Mesendoderm (in vitro differentiated cells): ENCODE measurements around the gene PLAGL1.

Experiments
- DNase-seq: peaks from one replicate; pipeline ENCODE4 v3.0.0; 2013
- H2AK5ac ChIP-seq: 2 replicates; pipeline ENCODE4 v1.6.1; 2013; ENCODE audit warnings: low read length, inconsistent platforms
- H2BK120ac ChIP-seq: 2 replicates; pipeline ENCODE4 v1.6.1; 2013; ENCODE audit warnings: low read depth, mild to moderate bottlenecking, low read length, moderate library complexity, mixed read lengths
- H2BK15ac ChIP-seq: replicated peaks from 2 replicates; pipeline ENCODE4 v1.6.1; 2013; ENCODE audit warnings: low read depth, mild to moderate bottlenecking, moderate library complexity
- H2BK5ac ChIP-seq: 2 replicates; pipeline ENCODE4 v1.6.1; 2013; ENCODE audit warnings: low read length, inconsistent platforms
- H3K18ac ChIP-seq: 2 replicates; pipeline ENCODE4 v1.6.1; 2013; ENCODE audit warnings: mild to moderate bottlenecking, low read length, mixed read lengths
- H3K23ac ChIP-seq: one replicate; pipeline ENCODE4 v1.6.1; 2013; ENCODE audit warnings: low read length
- H3K27ac ChIP-seq: 2 replicates; pipeline ENCODE4 v1.5.1; 2013; ENCODE audit warnings: low read depth, mild to moderate bottlenecking, inconsistent platforms, low read length, moderate library complexity
- H3K27me3 ChIP-seq: 2 replicates; pipeline ENCODE4 v1.6.1; 2013; ENCODE audit warnings: low read length, control low read depth, mild to moderate bottlenecking, inconsistent platforms; ENCODE audit not compliant: insufficient read depth, poor library complexity
- H3K36me3 ChIP-seq: 2 replicates; pipeline ENCODE4 v1.6.1; 2013; ENCODE audit warnings: low read length, inconsistent platforms; ENCODE audit not compliant: control insufficient read depth, insufficient read depth
- H3K4ac ChIP-seq: one replicate; pipeline ENCODE4 v1.6.1; 2013; ENCODE audit warnings: low read depth, mild to moderate bottlenecking, low read length, moderate library complexity
- H3K4me1 ChIP-seq: 2 replicates; pipeline ENCODE4 v1.6.1; 2013; ENCODE audit warnings: low read depth, low read length, inconsistent platforms; ENCODE audit not compliant: control insufficient read depth
- H3K4me2 ChIP-seq: 2 replicates; pipeline ENCODE4 v1.6.1; 2013; ENCODE audit warnings: low read length
- H3K4me3 ChIP-seq: 2 replicates; pipeline ENCODE4 v1.5.1; 2013; ENCODE audit warnings: mild to moderate bottlenecking, low read length
- H3K56ac ChIP-seq: one replicate; pipeline ENCODE4 v1.6.1; 2013; ENCODE audit warnings: low read length
- H3K79me1 ChIP-seq: 2 replicates; pipeline ENCODE4 v1.6.1; 2013; ENCODE audit warnings: low read length, inconsistent platforms
- H3K79me2 ChIP-seq: 2 replicates; pipeline ENCODE4 v1.6.1; 2013; ENCODE audit warnings: mild to moderate bottlenecking, low read length; ENCODE audit not compliant: control insufficient read depth, insufficient read depth
- H3K9ac ChIP-seq: 2 replicates; pipeline ENCODE4 v1.6.1; 2013; ENCODE audit warnings: low read length, inconsistent platforms
- H4K5ac ChIP-seq: one replicate; pipeline ENCODE4 v1.6.1; 2013; ENCODE audit warnings: low read length
- H4K8ac ChIP-seq: one replicate; pipeline ENCODE4 v1.6.1; 2013; ENCODE audit warnings: low read depth, mild to moderate bottlenecking, control low read depth, low read length, moderate library complexity
- WGBS: extraction: QIAGEN DNeasy Blood & Tissue Kit; methylation state at CpG from one replicate; pipeline ENCODE4 v1.1.7; 2013; ENCODE audit warnings: low lambda C conversion rate, missing lambda C conversion rate; ENCODE audit not compliant: insufficient coverage; ENCODE audit errors: extremely low coverage; 5-methylcytosine and 5-hydroxymethylcytosine counted together

Gene PLAGL1

DNA sequence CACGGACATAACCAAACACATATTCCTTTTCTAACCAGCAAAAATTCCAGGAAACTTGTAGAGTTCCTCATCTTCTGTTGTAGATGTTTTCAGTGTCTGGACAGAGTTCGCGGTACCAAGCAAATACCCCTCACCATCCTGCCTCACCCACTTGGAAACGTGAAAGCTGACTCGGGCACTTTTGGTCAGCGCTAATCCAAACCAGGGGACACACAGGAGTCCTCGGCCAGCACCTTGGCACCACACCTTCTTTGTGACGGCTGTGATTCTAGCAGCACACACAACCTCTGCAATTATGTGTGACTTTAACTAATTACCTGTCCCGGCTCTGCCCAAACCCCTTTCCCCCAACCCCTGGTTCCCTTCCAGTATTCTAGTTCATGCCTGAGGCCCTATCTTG is 58.1 kb downstream of the PLAGL1 start:
- no peak overlapping the region for H4K5ac ChIP-seq
- H3K4me3 ChIP-seq = no peak overlapping the region
- H3K9ac ChIP-seq = no peak overlapping the region

DNA sequence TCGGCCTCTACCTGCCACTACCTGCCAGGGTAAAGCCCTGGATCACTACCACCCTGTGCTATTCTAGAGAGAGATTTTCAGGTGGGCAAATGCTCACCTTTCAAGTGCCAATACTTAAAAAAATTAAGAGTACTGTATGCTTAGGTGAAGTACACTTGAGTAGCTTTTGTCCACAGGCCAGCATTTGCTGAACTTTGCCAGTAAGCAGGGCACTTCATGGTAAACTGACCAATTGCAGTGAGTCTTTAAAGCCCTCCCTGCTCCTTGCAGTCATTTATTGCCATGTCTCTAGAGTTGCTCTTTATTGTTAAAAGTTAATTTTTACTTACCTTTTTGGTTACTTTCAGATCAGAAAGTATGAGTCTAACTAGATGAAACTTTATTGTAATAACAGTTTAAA is 58.5 kb downstream of the PLAGL1 start:
- Histone ChIP-seq H2BK15ac (no peak overlapping the region), H2BK120ac (no peak overlapping the region), H2AK5ac (no peak overlapping the region), H3K27ac (no peak overlapping the region), H3K79me1 (no peaks in the 10 kb centered on the region), H3K4me1 (no peaks in the 10 kb centered on the region), H3K23ac (no peak overlapping the region), H4K5ac (no peak overlapping the region), H4K8ac (no peak overlapping the region), H2BK5ac (no peak overlapping the region), H3K56ac (no peak overlapping the region), H3K18ac (no peak overlapping the region), H3K27me3 (no peaks in the 10 kb centered on the region), H3K4me2 (no peak overlapping the region), H3K4ac (no peak overlapping the region), H3K9ac (no peak overlapping the region), H3K36me3 (no peaks in the 10 kb centered on the region), H3K79me2 (no peaks in the 10 kb centered on the region), H3K4me3 (no peak overlapping the region)
- DNase-seq = no peak
- WGBS = no CpG with 5 or more reads among the region's 1 CpG

More for the DNA sequence above, 58.1 kb downstream of the PLAGL1 start:
- Histone ChIP-seq H3K18ac (no peak overlapping the region), H3K36me3 (no peaks in the 10 kb centered on the region), H3K27ac (no peak overlapping the region), H2BK5ac (no peak overlapping the region), H2AK5ac (no peak overlapping the region), H3K4me1 (no peaks in the 10 kb centered on the region), H3K27me3 (no peaks in the 10 kb centered on the region), H2BK15ac (no peak overlapping the region), H3K4me2 (no peak overlapping the region), H4K8ac (no peak overlapping the region), H3K56ac (no peak overlapping the region), H3K79me2 (no peaks in the 10 kb centered on the region), H3K23ac (no peak overlapping the region), H2BK120ac (no peak overlapping the region), H3K79me1 (no peaks in the 10 kb centered on the region), H3K4ac (no peak overlapping the region)
- WGBS = no CpG with 5 or more reads among the region's 9 CpGs
- no peak for DNase-seq

DNA sequence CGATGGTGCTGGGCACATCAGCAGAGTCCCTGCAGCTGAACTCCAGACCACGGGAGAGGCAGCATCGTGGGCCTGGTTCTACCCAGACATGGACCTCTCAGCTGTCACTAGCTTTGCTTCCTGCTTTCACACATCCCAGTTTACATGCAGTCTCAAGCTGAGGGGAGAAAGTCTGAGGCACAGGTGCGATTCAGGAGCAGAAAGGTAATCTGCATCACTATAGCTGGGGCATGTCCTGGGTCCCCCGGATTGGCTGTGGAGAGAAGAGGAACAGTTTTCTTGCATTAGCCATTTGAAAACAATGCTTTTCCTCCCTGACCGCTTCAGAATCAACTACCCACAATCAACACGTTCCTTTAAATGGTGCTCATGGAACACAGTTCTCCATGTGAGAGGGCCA is 59.9 kb downstream of the PLAGL1 start:
- Histone ChIP-seq H3K27me3 (no peaks in the 10 kb centered on the region), H3K9ac (no peak overlapping the region), H4K8ac (no peak overlapping the region), H3K4me3 (no peak overlapping the region), H3K4me2 (no peak overlapping the region), H2BK15ac (no peak overlapping the region), H2AK5ac (no peak overlapping the region), H2BK120ac (no peak overlapping the region), H3K79me2 (no peaks in the 10 kb centered on the region), H3K4ac (no peak overlapping the region), H3K23ac (no peak overlapping the region), H3K36me3 (no peaks in the 10 kb centered on the region), H3K56ac (no peak overlapping the region), H3K18ac (no peak overlapping the region), H3K27ac (no peak overlapping the region), H4K5ac (no peak overlapping the region), H3K4me1 (no peaks in the 10 kb centered on the region), H2BK5ac (no peak overlapping the region), H3K79me1 (no peaks in the 10 kb centered on the region)
- no peak for DNase-seq
- WGBS = no CpG with 5 or more reads among the region's 7 CpGs

DNA sequence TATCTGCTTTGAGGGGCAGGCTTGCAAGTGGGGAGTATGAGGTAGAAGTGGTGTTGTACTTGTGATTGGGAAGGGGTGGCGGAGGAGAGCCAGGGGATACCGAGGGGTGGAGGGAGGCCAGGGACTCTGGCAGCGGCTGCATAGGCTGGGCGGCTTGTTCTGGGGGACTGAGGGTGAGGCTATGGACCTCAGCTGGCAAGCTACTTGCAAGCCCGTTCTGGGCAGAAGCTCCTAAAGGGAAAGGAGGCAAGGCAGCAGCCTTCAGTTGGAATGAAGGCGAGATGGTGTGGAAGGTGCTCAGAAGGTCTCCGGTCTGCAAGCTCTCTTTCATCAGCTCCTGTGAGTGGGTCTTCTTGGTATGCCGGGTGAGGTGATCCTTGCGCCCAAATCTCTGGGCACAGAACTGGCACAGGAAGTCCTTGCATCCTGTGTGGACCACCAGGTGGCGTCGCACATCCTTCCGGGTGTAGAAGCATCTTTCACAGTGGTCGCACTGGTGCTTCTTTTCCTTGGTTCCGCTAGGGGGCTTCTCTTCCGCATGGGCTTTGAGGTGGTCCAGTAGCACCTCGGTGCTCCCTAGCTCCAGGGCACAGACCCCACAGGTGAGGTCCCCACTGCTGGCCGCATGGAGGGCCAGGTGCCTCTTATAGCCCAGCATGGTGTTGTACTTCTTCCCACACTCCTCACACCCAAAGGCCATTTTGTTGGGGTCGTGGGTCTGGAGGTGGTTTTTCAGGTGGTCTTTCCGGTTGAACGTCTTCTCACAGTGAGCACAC is 66.0 kb downstream of the PLAGL1 start:
- Histone ChIP-seq H3K27me3 (no peaks in the 10 kb centered on the region), H3K79me2 (no peaks in the 10 kb centered on the region), H3K4ac (no peak overlapping the region), H4K5ac (no peak overlapping the region), H2AK5ac (peak overlapping the region; percentile 20), H3K4me3 (no peak overlapping the region), H3K4me1 (no peaks in the 10 kb centered on the region), H3K4me2 (no peak overlapping the region), H2BK5ac (no peak overlapping the region), H2BK15ac (no peak overlapping the region), H3K79me1 (no peaks in the 10 kb centered on the region), H3K18ac (no peak overlapping the region), H3K56ac (peak overlapping the region; percentile 10), H3K27ac (no peak overlapping the region), H2BK120ac (no peak overlapping the region), H3K23ac (no peak overlapping the region), H4K8ac (no peak overlapping the region), H3K36me3 (no peaks in the 10 kb centered on the region), H3K9ac (no peak overlapping the region)
- DNase-seq = peak; percentile 94
- no CpG with 5 or more reads among the region's 20 CpGs for WGBS

DNA sequence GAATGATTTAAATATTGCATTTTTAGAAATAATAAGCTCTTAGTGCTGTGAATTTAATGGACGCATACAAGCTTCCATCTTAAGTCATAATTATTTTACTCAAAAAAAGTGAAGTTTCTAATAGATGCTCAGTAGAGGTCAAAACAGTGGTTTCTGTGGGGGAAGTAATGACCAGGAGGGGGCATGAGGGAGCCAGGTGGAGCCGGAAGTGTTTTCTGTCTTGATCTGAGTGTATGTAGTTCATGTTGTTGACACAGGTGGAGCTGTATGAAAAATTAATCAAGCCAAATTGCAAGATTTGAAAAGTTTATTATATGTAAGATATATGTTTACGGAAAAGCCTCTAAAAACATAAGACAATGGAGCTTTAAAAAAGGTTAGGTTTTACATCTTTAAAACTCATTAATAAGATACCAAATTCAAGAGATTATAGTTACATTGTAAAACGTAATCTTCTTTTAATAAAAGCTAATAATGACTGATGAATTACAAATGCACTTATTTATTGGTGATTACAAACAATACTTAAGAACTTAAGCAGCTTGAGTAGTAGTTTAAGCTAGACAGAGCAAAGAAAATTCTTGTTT is 68.0 kb downstream of the PLAGL1 start:
- Histone ChIP-seq H3K4me1 (no peaks in the 10 kb centered on the region), H3K79me2 (no peaks in the 10 kb centered on the region), H3K36me3 (no peaks in the 10 kb centered on the region), H3K18ac (no peak overlapping the region), H3K4ac (no peak overlapping the region), H3K27ac (no peak overlapping the region), H2BK15ac (no peak overlapping the region), H2AK5ac (no peak overlapping the region), H3K79me1 (no peaks in the 10 kb centered on the region), H3K56ac (no peak overlapping the region), H4K8ac (no peak overlapping the region), H2BK5ac (no peak overlapping the region), H3K27me3 (no peaks in the 10 kb centered on the region), H3K4me2 (no peak overlapping the region), H4K5ac (no peak overlapping the region), H2BK120ac (no peak overlapping the region), H3K9ac (no peak overlapping the region), H3K4me3 (no peak overlapping the region), H3K23ac (no peak overlapping the region)
- no CpG with 5 or more reads among the region's 4 CpGs for WGBS
- DNase-seq = peak; percentile 72
